ENCODE results near the gene PLAC8L1. TPM values are rescaled to one million over a fixed set of nuclear protein-coding genes. Genes with fewer than 3 reads are reported as not detected.

PLAC8L1 gene
- total RNA-seq, 4 donors from 2014 or later, result not detected

GRCh38 chr5:146043722-146044121 is 61.7 kb downstream of the PLAC8L1 start:
- DNase-seq, result no peak
- in situ Hi-C loops (cut with MboI; ENCODE audit: low sequenced_read_pairs in 4 of 4), result loop anchor here in 1 of 4 donors (25.0 kb wide), 1 partner anchor 1831 kb away; no protein-coding TSS in a partner anchor
- Histone ChIP-seq H3K4me3 (no peak overlapping the region), H3K27me3 (no peaks in the 10 kb centered on the region), H3K27ac (no peak overlapping the region), H3K36me3 (no peaks in the 10 kb centered on the region), H3K9me3 (no peaks in the 10 kb centered on the region), H3K4me1 (no peaks in the 10 kb centered on the region)
- no peak for ATAC-seq
- intact Hi-C loops (cut with DNase I; ENCODE audit: low total_unique reads), result no loop called here
- TF ChIP-seq CTCF (IDR thresholded peaks at IDR 0.05 in 4 of 5, conservative IDR thresholded peaks at IDR 0.05 in 1 of 5), result no peak
- TF ChIP-seq POLR2A (IDR thresholded peaks at IDR 0.05), result no peak

GRCh38 chr5:146042628-146043279 is 62.6 kb downstream of the PLAC8L1 start:
- no peak overlapping the region for H3K4me3 ChIP-seq
- TF ChIP-seq CTCF (IDR thresholded peaks at IDR 0.05 in 4 of 5, conservative IDR thresholded peaks at IDR 0.05 in 1 of 5) (no peak), POLR2A (IDR thresholded peaks at IDR 0.05) (no peak)
- no peaks in the 10 kb centered on the region for H3K27me3 ChIP-seq
- ATAC-seq (no peak), DNase-seq (no peak)
- H3K4me1 ChIP-seq, result no peaks in the 10 kb centered on the region
- in situ Hi-C loops (cut with MboI; ENCODE audit: low sequenced_read_pairs in 4 of 4), result loop anchor here in 1 of 4 donors (25.0 kb wide), 1 partner anchor 1830 kb away; no protein-coding TSS in a partner anchor
- no peaks in the 10 kb centered on the region for H3K36me3 ChIP-seq
- no peaks in the 10 kb centered on the region for H3K9me3 ChIP-seq
- intact Hi-C loops (cut with DNase I; ENCODE audit: low total_unique reads), result no loop called here
- no peak overlapping the region for H3K27ac ChIP-seq

GRCh38 chr5:146041180-146041789 is 64.1 kb downstream of the PLAC8L1 start:
- no peaks in the 10 kb centered on the region for H3K36me3 ChIP-seq
- no peak for ATAC-seq
- in situ Hi-C loops (cut with MboI; ENCODE audit: low sequenced_read_pairs in 4 of 4) (loop anchor here in 1 of 4 donors (25.0 kb wide), 1 partner anchor 1829 kb away; no protein-coding TSS in a partner anchor), intact Hi-C loops (cut with DNase I; ENCODE audit: low total_unique reads) (no loop called here)
- no peaks in the 10 kb centered on the region for H3K27me3 ChIP-seq
- no peaks in the 10 kb centered on the region for H3K9me3 ChIP-seq
- no peak overlapping the region for H3K4me3 ChIP-seq
- H3K27ac ChIP-seq, result no peak overlapping the region
- no peak for DNase-seq
- no peaks in the 10 kb centered on the region for H3K4me1 ChIP-seq
- no peak for TF ChIP-seq POLR2A (IDR thresholded peaks at IDR 0.05)
- peak in 3 of 5 experiments; percentile 11 to 31 (median 22) for TF ChIP-seq CTCF (IDR thresholded peaks at IDR 0.05 in 4 of 5, conservative IDR thresholded peaks at IDR 0.05 in 1 of 5)

- intact Hi-C loops (cut with DNase I; ENCODE audit: low total_unique reads) (no loop called here), in situ Hi-C loops (cut with MboI; ENCODE audit: low sequenced_read_pairs in 4 of 4) (loop anchor here in 1 of 4 donors (25.0 kb wide), 1 partner anchor 1828 kb away; no protein-coding TSS in a partner anchor)
- TF ChIP-seq CTCF (IDR thresholded peaks at IDR 0.05 in 4 of 5, conservative IDR thresholded peaks at IDR 0.05 in 1 of 5) (no peak), POLR2A (IDR thresholded peaks at IDR 0.05) (no peak)
- no peaks in the 10 kb centered on the region for H3K27me3 ChIP-seq
- no peaks in the 10 kb centered on the region for H3K36me3 ChIP-seq
- ATAC-seq (no peak), DNase-seq (no peak)
- no peaks in the 10 kb centered on the region for H3K4me1 ChIP-seq
- no peak overlapping the region for H3K4me3 ChIP-seq
- H3K9me3 ChIP-seq, result no peaks in the 10 kb centered on the region
- no peak overlapping the region for H3K27ac ChIP-seq
Measured at GRCh38 chr5:146040527-146040926, 64.8 kb downstream of the PLAC8L1 start.

All from gastrocnemius medialis (tissue), 4 donors.